GM19438 (cell line): ENCODE data around the gene ENAH.
"Not testable (repeated sequence)": the region's sequence is repeated elsewhere in the genome, so short reads cannot be mapped to it uniquely, and the experiment has no call there.

Experiments used
- ATAC-seq: cut with Tn5 transposase; IDR thresholded peaks from one replicate; pipeline ENCODE4 v1.9.1; 2021; ENCODE audit warnings: low read depth; ENCODE audit not compliant: unreplicated experiment

ENAH gene

GRCh38 chr1:225651376-225651871 is 1.5 kb downstream of the ENAH start:
- no peak for ATAC-seq

GRCh38 chr1:225650179-225650578 is 2.7 kb downstream of the ENAH start:
- ATAC-seq, result no peak

GRCh38 chr1:225645194-225645895 is 7.6 kb downstream of the ENAH start:
- no peak for ATAC-seq

GRCh38 chr1:225644666-225645065 is 8.3 kb downstream of the ENAH start:
- ATAC-seq, result no peak

GRCh38 chr1:225642177-225642576 is 10.7 kb downstream of the ENAH start:
- ATAC-seq, result no peak

GRCh38 chr1:225638853-225639252 is 14.1 kb downstream of the ENAH start:
- ATAC-seq, result no peak

- ATAC-seq, result no peak
Measured at GRCh38 chr1:225637651-225638199, 15.2 kb downstream of the ENAH start.

- not testable (repeated sequence) for ATAC-seq
Measured at GRCh38 chr1:225636992-225637391, 15.9 kb downstream of the ENAH start.

- no peak for ATAC-seq
Measured at GRCh38 chr1:225635649-225636048, 17.3 kb downstream of the ENAH start.

- not testable (repeated sequence) for ATAC-seq
Measured at GRCh38 chr1:225632836-225633235, 20.1 kb downstream of the ENAH start.

GRCh38 chr1:225631021-225631663 is 21.8 kb downstream of the ENAH start:
- ATAC-seq, result no peak

- no peak for ATAC-seq
Measured at GRCh38 chr1:225629483-225629882, 23.4 kb downstream of the ENAH start.

- not testable (repeated sequence) for ATAC-seq
Measured at GRCh38 chr1:225628794-225629193, 24.1 kb downstream of the ENAH start.

- no peak for ATAC-seq
Measured at GRCh38 chr1:225627304-225627947, 25.5 kb downstream of the ENAH start.

GRCh38 chr1:225626698-225627097 is 26.2 kb downstream of the ENAH start:
- no peak for ATAC-seq

- no peak for ATAC-seq
Measured at GRCh38 chr1:225617956-225618355, 35.0 kb downstream of the ENAH start.

- no peak for ATAC-seq
Measured at GRCh38 chr1:225617479-225617878, 35.4 kb downstream of the ENAH start.

GRCh38 chr1:225615403-225615790 is 37.5 kb downstream of the ENAH start:
- ATAC-seq, result not testable (repeated sequence)

GRCh38 chr1:225613006-225613405 is 39.9 kb downstream of the ENAH start:
- no peak for ATAC-seq

GRCh38 chr1:225612287-225612686 is 40.6 kb downstream of the ENAH start:
- ATAC-seq, result no peak

- ATAC-seq, result no peak
Measured at GRCh38 chr1:225611537-225612223, 41.2 kb downstream of the ENAH start.
